ENCODE measurements around the gene CCT7. TPM values are rescaled to one million over a fixed set of nuclear protein-coding genes. Genes with fewer than 3 reads are reported as not detected.

CCT7 gene
- total and polyA plus RNA-seq, 2 experiments from 2014 or later: 287 to 642 TPM

GRCh38 chr2:73212098-73212447 is 22.0 kb upstream of the CCT7 start (continued):
- no peak for TF ChIP-seq CTCF (conservative IDR thresholded peaks at IDR 0.05; ENCODE audit: low read depth in 2 of 2)

- Histone ChIP-seq H3K4me1 (ENCODE audit: insufficient read depth) (peaks cover 11% of the 10 kb centered on the region), H3F3A (replicated peaks; ENCODE audit: low read depth) (no peaks in the 10 kb centered on the region), H3K79me2 (replicated peaks; ENCODE audit: insufficient read depth) (peaks cover 32% of the 10 kb centered on the region), H3K36me3 (ENCODE audit: insufficient read depth) (no peaks in the 10 kb centered on the region), H3K27ac (ENCODE audit: low read depth) (no peak overlapping the region), H3K4me3 (no peak overlapping the region), H3K27me3 (ENCODE audit: insufficient read depth) (peaks cover 3% of the 10 kb centered on the region; the same call in 1 of the 2 replicates), H3K4me2 (peak overlapping the region; percentile 79; the same call in 1 of the 2 replicates), H3K9me2 (ENCODE audit: insufficient read depth) (no peaks in the 10 kb centered on the region), H4K20me1 (replicated peaks; ENCODE audit: insufficient read depth) (peaks cover 7% of the 10 kb centered on the region), H2AFZ (no peak overlapping the region)
- Mint-ChIP-seq H3K27me3 (ENCODE audit: insufficient read depth, low read depth, poor library complexity) (peaks cover 5% of the 10 kb centered on the region), H3K4me3 (no peak overlapping the region), H3K4me1 (peaks cover 25% of the 10 kb centered on the region), H3K9me3 (no peaks in the 10 kb centered on the region), H3K27ac (no peak overlapping the region), H3K36me3 (ENCODE audit: low read depth) (no peaks in the 10 kb centered on the region)
- DNase-seq (ENCODE audit: low spot score): peak; percentile 90
- TF ChIP-seq STAT1 (IDR thresholded peaks at IDR 0.05; ENCODE audit: unreplicated experiment): no peak
- TF ChIP-seq CTCF (conservative IDR thresholded peaks at IDR 0.05; ENCODE audit: low read depth in 2 of 2): peak; percentile 90 to 95
- ATAC-seq: peak; percentile 83
These were observed 21.5 kb upstream of the CCT7 start for GRCh38 chr2:73212448-73213176.

- Histone ChIP-seq H2AFZ (peak within 1 kb of the TSS; percentile 98), H3K4me1 (ENCODE audit: insufficient read depth) (peaks cover 11% of the 10 kb centered on the region), H3K9me2 (ENCODE audit: insufficient read depth) (no peaks in the 10 kb centered on the region), H4K20me1 (replicated peaks; ENCODE audit: insufficient read depth) (peaks cover 10% of the 10 kb centered on the region), H3K4me3 (peak within 1 kb of the TSS; percentile 83), H3F3A (replicated peaks; ENCODE audit: low read depth) (no peaks in the 10 kb centered on the region), H3K27me3 (ENCODE audit: insufficient read depth) (no peaks in the 10 kb centered on the region), H3K36me3 (ENCODE audit: insufficient read depth) (no peaks in the 10 kb centered on the region), H3K79me2 (replicated peaks; ENCODE audit: insufficient read depth) (peaks cover 40% of the 10 kb centered on the region), H3K27ac (ENCODE audit: low read depth) (0 out of 2 replicates have a peak within 1 kb of the TSS, but pooled peaks have one; percentile 48), H3K4me2 (peak within 1 kb of the TSS; percentile 79)
- peak; percentile 94 for DNase-seq (ENCODE audit: low spot score)
- Mint-ChIP-seq H3K27me3 (ENCODE audit: insufficient read depth, low read depth, poor library complexity) (peaks cover 5% of the 10 kb centered on the region), H3K9me3 (no peaks in the 10 kb centered on the region), H3K4me3 (peak within 1 kb of the TSS; percentile 91), H3K36me3 (ENCODE audit: low read depth) (peaks cover 3% of the 10 kb centered on the region; the same call in 1 of the 3 replicates), H3K4me1 (peaks cover 28% of the 10 kb centered on the region), H3K27ac (peak within 1 kb of the TSS; percentile 87)
- no peak for TF ChIP-seq EZH2 (IDR thresholded peaks at IDR 0.05; ENCODE audit: low read depth, unreplicated experiment)
- TF ChIP-seq POLR2AphosphoS5 (IDR thresholded peaks at IDR 0.05; ENCODE audit: low read depth): peak; percentile 95
- peak; percentile 86 for ATAC-seq
These were observed 19.7 kb upstream of the CCT7 start, which contains the start of gene SMYD5 for GRCh38 chr2:73214120-73215035. Gene SMYD5, plus strand, starts transcription at chr2:73214245. Its CDS starts 22 bp downstream, at chr2:73214267.
